ENCODE results near the gene NKD1.

The NKD1 gene

DNA sequence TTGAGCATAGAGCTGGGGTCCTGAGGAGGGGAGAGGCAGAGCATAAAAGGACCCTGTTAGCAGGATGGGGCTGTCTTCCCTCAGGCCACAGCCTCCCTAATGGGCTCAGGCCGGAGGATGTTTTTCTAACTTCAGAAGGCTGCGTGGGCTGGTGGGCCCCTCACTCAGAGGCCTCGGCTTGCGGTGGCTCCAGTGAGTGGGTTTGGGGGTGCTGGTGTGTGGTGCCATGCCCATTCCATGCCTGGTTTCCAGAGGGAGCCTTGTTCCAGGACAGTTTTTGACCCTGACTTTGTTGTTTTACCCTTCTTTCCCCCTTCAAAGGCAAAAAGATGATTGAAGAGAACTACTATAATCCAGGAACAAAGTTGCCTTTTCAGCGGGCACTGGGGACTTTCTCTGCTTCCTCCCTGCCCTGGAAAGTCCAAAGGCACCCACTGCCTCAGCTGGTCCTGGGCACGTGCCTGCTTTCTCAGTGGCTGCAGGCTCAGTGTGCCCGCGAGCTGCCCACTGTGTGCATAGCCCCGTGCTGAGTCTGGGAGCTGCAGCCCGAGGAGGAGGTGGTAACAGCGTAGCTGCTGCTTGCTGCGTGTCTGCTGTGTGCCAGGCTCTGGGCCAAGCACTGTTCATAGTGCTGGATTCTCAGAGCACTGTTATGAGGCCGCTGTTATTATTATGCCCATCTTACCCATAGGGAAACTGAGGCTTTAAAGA, 11.8 kb downstream of the NKD1 start:
- H3K36me3 ChIP-seq (ENCODE audit: insufficient read depth, low read length) = no peaks in the 10 kb centered on the region

DNA sequence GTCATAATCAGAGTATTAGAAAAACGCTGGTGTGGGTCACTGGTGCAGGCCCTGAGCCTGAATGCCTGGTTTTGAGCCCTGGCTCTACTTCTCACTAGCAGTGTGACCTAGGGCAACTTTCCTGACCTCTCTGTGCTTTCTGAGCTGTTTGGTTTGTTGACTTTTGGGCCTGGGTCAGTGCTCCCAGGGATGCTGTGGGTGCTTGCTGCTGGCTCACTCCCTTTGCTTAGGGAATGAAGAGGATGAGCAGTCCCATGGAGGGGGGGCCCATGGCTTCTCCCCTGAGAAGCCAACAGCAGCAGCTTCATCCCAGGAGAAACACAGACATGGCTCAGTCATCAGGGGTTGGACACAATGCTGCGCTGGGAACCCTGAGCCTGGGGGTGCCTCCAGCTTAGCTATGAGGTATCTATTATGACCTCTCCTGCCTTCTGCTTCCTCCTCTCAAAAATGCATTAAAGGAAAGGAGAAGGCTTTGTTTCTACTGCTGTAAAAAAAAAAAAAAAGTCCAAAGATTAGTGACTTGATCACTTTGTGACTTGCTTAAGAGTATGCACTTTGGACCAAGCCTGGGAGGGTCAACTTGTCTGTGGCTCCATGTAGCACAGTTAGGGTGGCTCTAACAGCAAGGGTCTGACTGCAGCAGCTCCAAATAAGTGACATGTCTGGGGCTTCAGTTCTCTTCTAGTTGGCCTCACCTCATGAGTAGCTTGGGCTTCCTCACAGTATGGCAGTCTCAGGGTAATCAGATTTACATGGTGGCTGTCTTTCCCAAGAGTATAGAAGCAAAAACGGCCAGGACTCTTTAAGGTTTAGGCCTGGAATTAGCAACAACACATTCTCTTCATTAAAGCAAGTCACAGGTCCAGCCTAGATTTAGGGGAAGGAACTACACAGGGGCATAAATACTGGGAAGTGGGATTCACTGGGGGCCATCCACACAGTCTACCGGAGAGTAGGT, 13.0 kb downstream of the NKD1 start:
- H3K36me3 ChIP-seq (ENCODE audit: insufficient read depth, low read length) = no peaks in the 10 kb centered on the region
- H3K4me1 ChIP-seq (ENCODE audit: insufficient read depth, low read length) = no peaks in the 10 kb centered on the region
- no peak overlapping the region for H2AFZ ChIP-seq (ENCODE audit: low read depth, low read length)
- no peak overlapping the region for H3K4me3 ChIP-seq (ENCODE audit: low read length)
- no peaks in the 10 kb centered on the region for H3K27me3 ChIP-seq (ENCODE audit: insufficient read depth, low read length)
- peaks cover 5% of the 10 kb centered on the region for H3K9me3 ChIP-seq (ENCODE audit: low read length)

More for the DNA sequence above, 11.8 kb downstream of the NKD1 start:
- no peak overlapping the region for H2AFZ ChIP-seq (ENCODE audit: low read depth, low read length)
- H3K4me1 ChIP-seq (ENCODE audit: insufficient read depth, low read length) = no peaks in the 10 kb centered on the region
- H3K27me3 ChIP-seq (ENCODE audit: insufficient read depth, low read length) = no peaks in the 10 kb centered on the region
- no peak overlapping the region for H3K4me3 ChIP-seq (ENCODE audit: low read length)
- H3K9me3 ChIP-seq (ENCODE audit: low read length) = peaks cover 8% of the 10 kb centered on the region

DNA sequence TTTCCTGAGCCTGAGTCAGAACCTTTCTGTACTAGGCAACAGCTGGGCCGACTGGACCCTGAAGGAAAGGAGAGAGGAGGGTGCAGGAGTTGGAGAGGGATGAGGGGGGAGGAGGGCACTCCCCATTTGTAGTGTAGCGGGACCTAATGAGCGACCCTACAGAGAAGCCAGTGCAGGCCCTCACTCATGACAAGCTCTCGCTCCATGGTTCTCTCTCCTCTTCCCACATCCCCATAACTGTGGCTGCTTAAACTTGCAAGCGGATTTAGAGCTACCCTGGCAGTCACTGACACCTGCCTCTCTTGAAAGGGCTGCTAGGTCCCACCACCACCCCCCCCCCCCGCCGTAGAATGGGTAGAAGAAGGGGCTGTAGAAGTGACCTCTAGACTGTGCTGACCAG, 14.5 kb downstream of the NKD1 start:
- Histone ChIP-seq H3K36me3 (ENCODE audit: insufficient read depth, low read length) (no peaks in the 10 kb centered on the region), H2AFZ (ENCODE audit: low read depth, low read length) (no peak overlapping the region), H3K9me3 (ENCODE audit: low read length) (no peaks in the 10 kb centered on the region), H3K4me1 (ENCODE audit: insufficient read depth, low read length) (no peaks in the 10 kb centered on the region), H3K27me3 (ENCODE audit: insufficient read depth, low read length) (no peaks in the 10 kb centered on the region), H3K4me3 (ENCODE audit: low read length) (no peak overlapping the region)

DNA sequence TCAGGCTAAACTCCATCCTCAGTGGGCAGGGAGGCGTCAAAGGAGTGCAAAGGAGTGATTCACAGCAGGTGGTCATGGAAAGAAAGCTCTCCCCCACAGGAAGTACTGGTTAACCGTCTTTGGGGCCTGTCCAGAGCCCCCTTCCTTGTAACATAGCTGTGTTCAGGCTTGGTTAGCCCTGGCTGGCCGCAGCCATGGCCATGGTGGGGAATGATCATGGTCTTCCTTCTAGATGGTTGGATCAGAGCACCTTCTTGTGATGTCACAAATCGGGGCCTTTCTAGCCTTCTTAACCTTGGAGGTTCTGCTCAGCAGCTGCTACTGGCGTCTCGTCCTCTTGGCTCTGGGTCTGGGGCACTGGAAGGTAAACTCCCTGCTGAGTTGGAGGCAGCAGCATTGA, 15.8 kb downstream of the NKD1 start:
- Histone ChIP-seq H3K27me3 (ENCODE audit: insufficient read depth, low read length) (no peaks in the 10 kb centered on the region), H3K4me3 (ENCODE audit: low read length) (no peak overlapping the region), H3K4me1 (ENCODE audit: insufficient read depth, low read length) (no peaks in the 10 kb centered on the region), H3K36me3 (ENCODE audit: insufficient read depth, low read length) (no peaks in the 10 kb centered on the region), H2AFZ (ENCODE audit: low read depth, low read length) (no peak overlapping the region), H3K9me3 (ENCODE audit: low read length) (no peaks in the 10 kb centered on the region)

DNA sequence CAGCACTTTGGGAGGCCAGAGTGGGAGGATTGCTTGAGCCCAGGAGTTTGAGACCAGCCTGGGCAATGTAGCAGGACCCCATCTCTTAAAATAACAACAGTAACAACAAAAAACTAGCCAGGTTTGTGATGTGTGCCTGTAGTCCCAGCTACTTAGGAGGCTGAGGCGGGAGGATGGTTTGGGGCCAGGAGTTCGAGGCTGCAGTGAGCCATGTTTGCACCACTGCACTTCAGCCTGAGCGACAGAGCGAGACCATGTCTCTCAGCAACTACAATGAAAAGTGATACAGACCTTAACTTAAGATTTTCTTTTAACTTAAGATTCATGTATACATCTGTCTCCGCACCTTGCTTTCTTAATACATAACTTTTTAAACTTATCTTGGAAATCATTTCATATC, 17.2 kb downstream of the NKD1 start:
- Histone ChIP-seq H3K4me1 (ENCODE audit: insufficient read depth, low read length) (no peaks in the 10 kb centered on the region), H3K9me3 (ENCODE audit: low read length) (no peaks in the 10 kb centered on the region), H2AFZ (ENCODE audit: low read depth, low read length) (no peak overlapping the region), H3K27me3 (ENCODE audit: insufficient read depth, low read length) (no peaks in the 10 kb centered on the region), H3K4me3 (ENCODE audit: low read length) (no peak overlapping the region), H3K36me3 (ENCODE audit: insufficient read depth, low read length) (no peaks in the 10 kb centered on the region)

DNA sequence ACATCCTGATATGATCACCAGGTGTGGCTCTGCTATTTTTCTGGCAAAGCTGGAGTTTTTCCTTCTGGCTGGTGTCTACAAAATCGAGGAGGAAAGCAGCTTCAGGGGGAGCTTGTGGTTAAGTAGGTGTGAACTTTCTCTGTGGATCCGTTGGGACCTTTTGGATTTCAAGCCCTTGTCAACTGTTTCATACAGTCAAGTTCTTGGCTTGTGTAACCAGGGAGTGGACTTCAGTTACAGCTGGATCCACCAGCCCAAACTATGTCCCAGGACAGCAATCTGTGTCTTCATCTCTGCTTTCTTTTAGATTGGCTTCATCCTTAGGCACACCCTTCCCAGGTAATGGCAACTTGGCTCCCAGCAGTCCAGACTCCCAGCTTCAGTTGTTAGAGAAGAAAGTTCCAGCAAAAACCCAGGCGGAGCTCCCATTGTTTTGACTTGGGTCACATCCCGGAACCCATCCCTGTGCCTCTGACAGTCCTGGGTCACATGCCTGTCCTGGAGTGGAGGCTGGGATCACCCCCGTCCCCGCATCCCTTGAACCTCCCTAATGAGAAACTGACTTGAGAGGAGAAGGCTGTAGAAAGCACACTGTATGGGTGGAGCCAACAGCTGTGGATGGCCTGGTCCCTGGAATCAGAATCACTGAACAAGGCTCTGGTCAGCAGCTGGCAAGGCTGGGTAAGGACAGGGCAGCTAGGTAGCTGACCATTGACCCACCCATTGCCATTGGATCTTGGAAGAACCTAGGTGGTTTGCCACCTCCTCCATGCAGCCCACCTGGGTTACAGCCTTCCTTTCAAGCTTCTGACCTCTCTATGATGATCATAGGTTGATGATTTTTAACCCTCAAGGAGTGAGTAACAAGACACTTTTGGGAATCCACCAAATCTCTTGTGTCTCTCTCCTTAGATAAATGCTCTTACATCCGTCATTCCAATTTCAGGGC, 18.1 kb downstream of the NKD1 start:
- Histone ChIP-seq H3K4me1 (ENCODE audit: insufficient read depth, low read length) (no peaks in the 10 kb centered on the region), H2AFZ (ENCODE audit: low read depth, low read length) (no peak overlapping the region), H3K27me3 (ENCODE audit: insufficient read depth, low read length) (no peaks in the 10 kb centered on the region), H3K4me3 (ENCODE audit: low read length) (no peak overlapping the region), H3K36me3 (ENCODE audit: insufficient read depth, low read length) (no peaks in the 10 kb centered on the region), H3K9me3 (ENCODE audit: low read length) (no peaks in the 10 kb centered on the region)

DNA sequence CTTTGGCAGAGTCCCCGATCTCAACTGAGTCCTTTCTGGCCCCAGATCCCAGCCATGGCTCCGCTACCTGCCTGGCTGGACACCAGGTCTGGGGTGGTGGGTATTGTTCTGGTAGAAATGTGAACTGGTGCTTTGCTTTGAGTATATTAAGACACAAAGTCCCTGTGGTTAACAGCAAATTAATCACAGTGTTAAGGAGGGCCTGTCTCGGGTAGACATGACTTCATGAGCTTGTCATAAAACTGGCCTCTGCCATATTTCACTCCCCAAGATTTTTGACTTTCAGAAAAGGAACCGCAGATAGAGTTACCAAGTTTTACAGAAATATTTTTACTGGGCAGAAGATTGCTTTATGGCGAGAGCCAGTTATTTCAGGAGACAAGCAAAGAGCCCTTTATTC, 19.5 kb downstream of the NKD1 start:
- no peaks in the 10 kb centered on the region for H3K9me3 ChIP-seq (ENCODE audit: low read length)
- no peaks in the 10 kb centered on the region for H3K27me3 ChIP-seq (ENCODE audit: insufficient read depth, low read length)

DNA sequence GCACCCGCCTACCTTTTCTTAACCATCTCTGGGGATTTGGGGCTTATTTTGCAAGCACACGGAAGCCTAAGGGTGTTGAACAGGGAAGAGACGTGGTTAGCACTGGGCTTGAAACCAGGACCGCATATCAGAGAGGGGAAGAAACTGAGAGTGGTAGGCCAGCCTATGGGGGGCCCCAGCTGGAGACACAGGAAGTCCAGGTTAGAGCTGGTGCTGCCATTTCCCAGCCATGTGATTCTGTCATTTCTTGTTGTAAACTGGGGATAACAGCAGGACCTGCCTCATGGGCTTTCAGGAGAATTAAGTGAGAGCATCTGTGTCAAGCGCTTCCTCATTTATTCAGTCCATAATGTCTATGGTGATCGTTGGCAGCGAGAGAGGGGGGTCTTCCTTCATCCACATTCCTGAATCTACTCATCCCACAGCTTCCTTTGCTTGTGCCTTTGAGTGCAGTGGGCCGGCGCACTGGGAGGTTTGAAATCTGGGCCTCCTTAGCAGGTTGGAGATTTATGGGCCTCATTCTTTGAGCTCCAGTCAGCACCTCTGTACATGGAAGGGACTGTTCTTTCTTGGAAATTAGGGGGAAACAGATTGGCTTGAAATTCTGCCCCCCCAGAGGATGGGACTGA, 20.1 kb downstream of the NKD1 start:
- Histone ChIP-seq H2AFZ (ENCODE audit: low read depth, low read length) (no peak overlapping the region), H3K9me3 (ENCODE audit: low read length) (no peaks in the 10 kb centered on the region), H3K27me3 (ENCODE audit: insufficient read depth, low read length) (no peaks in the 10 kb centered on the region), H3K4me1 (ENCODE audit: insufficient read depth, low read length) (no peaks in the 10 kb centered on the region), H3K36me3 (ENCODE audit: insufficient read depth, low read length) (no peaks in the 10 kb centered on the region), H3K4me3 (ENCODE audit: low read length) (no peak overlapping the region)

More for the DNA sequence above, 19.5 kb downstream of the NKD1 start:
- H3K4me3 ChIP-seq (ENCODE audit: low read length) = no peak overlapping the region
- H2AFZ ChIP-seq (ENCODE audit: low read depth, low read length) = no peak overlapping the region
- no peaks in the 10 kb centered on the region for H3K36me3 ChIP-seq (ENCODE audit: insufficient read depth, low read length)
- no peaks in the 10 kb centered on the region for H3K4me1 ChIP-seq (ENCODE audit: insufficient read depth, low read length)

DNA sequence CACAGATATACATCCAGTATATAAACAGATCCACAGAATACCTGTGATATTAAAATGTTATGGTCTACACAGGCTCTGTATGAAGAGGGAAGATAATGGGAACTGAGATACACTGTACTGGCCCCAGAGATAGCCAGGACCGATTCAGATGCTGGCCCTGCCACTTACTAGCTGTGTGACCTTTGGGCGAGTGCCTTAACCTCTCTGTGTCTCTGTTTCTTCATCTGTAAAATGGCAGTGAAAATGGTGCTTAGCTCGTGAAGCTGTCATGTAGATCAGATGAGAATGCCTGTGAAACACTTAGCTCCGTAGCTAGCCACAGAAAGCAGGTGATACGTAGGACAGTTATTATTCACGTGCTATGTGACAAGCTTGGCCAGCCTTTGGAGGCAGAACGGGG, 22.2 kb downstream of the NKD1 start:
- no peak overlapping the region for H2AFZ ChIP-seq (ENCODE audit: low read depth, low read length)
- H3K4me3 ChIP-seq (ENCODE audit: low read length) = no peak overlapping the region
- no peaks in the 10 kb centered on the region for H3K9me3 ChIP-seq (ENCODE audit: low read length)
- H3K4me1 ChIP-seq (ENCODE audit: insufficient read depth, low read length) = peaks cover 9% of the 10 kb centered on the region
- H3K27me3 ChIP-seq (ENCODE audit: insufficient read depth, low read length) = no peaks in the 10 kb centered on the region
- H3K36me3 ChIP-seq (ENCODE audit: insufficient read depth, low read length) = no peaks in the 10 kb centered on the region

DNA sequence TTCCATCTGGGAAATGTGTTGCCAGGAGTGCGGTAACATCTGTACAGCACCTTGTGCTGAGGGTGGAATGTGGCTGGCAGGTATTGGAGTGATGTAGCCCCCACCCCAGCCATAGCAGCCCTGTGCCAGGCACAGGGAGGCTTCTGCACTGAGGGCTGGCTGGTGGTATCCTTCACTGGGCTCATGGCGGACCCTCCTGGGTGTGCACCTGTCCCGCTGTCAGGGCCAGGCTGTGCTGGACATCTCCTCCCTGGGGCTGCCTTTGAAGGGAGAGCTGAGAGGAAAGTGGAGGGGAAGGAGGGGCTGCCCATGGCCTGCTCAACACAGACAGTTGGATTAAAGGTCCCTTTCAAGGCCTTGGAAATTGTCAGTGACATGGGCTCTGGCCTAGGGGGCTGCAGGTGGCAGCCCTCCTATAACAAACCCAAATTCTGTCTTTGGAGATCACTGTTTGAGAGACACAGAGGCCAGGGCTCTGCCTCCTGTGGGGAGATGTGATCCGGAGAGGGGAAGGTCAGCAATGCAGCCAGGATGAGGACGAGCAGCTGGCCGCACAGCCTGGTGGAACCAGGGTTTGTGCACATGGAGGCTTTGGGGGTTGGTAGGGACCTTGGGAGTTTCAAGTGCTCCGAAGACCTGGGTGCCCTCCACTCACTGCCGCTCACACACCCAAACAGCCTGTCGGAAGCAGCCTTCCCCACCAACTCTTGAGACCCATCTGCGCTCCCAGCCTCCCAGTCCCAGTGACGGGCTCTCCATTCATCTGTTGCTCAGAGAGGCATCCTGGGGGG, 22.8 kb downstream of the NKD1 start:
- H2AFZ ChIP-seq (ENCODE audit: low read depth, low read length) = no peak overlapping the region
- peaks cover 9% of the 10 kb centered on the region for H3K4me1 ChIP-seq (ENCODE audit: insufficient read depth, low read length)
- no peaks in the 10 kb centered on the region for H3K9me3 ChIP-seq (ENCODE audit: low read length)
- H3K36me3 ChIP-seq (ENCODE audit: insufficient read depth, low read length) = no peaks in the 10 kb centered on the region
- H3K27me3 ChIP-seq (ENCODE audit: insufficient read depth, low read length) = no peaks in the 10 kb centered on the region
- H3K4me3 ChIP-seq (ENCODE audit: low read length) = no peak overlapping the region

DNA sequence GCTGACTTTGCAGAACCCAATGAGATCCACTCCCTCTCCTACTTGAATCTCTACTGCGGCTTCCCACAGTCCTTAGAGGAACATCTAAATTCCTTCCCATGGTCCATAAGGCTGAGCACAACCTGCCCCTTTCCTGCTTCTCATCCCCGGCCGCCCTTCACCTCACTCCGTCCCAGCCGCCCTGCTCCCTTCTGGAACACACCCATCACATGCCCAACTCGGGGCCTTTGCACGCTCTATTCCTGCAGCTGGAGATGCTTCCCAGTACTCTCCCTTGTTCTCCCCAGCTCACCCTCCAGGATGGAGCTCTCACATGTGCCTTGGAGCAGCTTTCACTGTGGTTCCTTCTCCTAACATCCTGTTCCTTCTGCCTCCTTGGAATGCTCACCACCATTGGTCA, 23.6 kb downstream of the NKD1 start:
- Histone ChIP-seq H3K4me1 (ENCODE audit: insufficient read depth, low read length) (peaks cover 9% of the 10 kb centered on the region), H3K36me3 (ENCODE audit: insufficient read depth, low read length) (no peaks in the 10 kb centered on the region), H3K9me3 (ENCODE audit: low read length) (no peaks in the 10 kb centered on the region), H3K27me3 (ENCODE audit: insufficient read depth, low read length) (no peaks in the 10 kb centered on the region), H3K4me3 (ENCODE audit: low read length) (no peak overlapping the region), H2AFZ (ENCODE audit: low read depth, low read length) (no peak overlapping the region)

DNA sequence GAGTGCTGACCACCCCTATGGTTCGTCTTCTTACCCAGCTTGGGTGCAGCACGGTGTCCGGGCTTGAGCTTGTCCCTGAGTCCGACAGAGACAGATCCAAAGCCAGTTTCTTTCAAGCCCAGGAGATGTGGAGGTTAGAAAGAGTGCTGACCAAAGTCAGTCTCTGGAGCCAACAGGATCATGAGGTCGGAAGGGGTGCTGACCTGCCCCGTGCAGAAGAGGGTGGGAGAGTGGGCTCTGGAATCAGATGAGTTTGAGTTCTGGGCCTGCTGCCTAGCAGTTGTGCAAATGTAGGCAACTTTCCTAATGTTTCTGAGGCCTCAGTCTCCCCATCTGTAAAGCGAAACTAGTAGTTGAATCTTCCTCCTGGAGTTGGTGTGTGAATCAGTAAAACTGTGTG, 24.5 kb downstream of the NKD1 start:
- H3K4me1 ChIP-seq (ENCODE audit: insufficient read depth, low read length) = peaks cover 9% of the 10 kb centered on the region
- H3K9me3 ChIP-seq (ENCODE audit: low read length) = no peaks in the 10 kb centered on the region
- H3K36me3 ChIP-seq (ENCODE audit: insufficient read depth, low read length) = no peaks in the 10 kb centered on the region
- no peak overlapping the region for H3K4me3 ChIP-seq (ENCODE audit: low read length)
- no peaks in the 10 kb centered on the region for H3K27me3 ChIP-seq (ENCODE audit: insufficient read depth, low read length)
- no peak overlapping the region for H2AFZ ChIP-seq (ENCODE audit: low read depth, low read length)

Data from neuron (in vitro differentiated cells).